Erythroblast (primary cell): ENCODE data around the gene CBARP.

Experiments
- GATA1 ChIP-seq: IDR thresholded peaks from 2 replicates; pipeline ENCODE4 v1.6.1; 2011; ENCODE audit warnings: low read depth, mild to moderate bottlenecking, control low read depth, low read length, moderate library complexity
- POLR2A ChIP-seq: IDR thresholded peaks from 2 replicates; pipeline ENCODE4 v1.6.1; 2011; ENCODE audit warnings: mild to moderate bottlenecking, low read length

- no peak for TF ChIP-seq POLR2A
- TF ChIP-seq GATA1: no peak
Observed at GRCh38 chr19:1266129-1266915, 28.5 kb upstream of the CBARP start.
